Prostate gland (tissue), 2 donors: ENCODE results near the gene ENOX1. TPM values are rescaled to one million over a fixed set of nuclear protein-coding genes. Genes with fewer than 3 reads are reported as not detected.
"Not testable (repeated sequence)": the region's sequence is repeated elsewhere in the genome, so short reads cannot be mapped to it uniquely, and the experiment has no call there.

Experiments
- DNase-seq: peaks from one replicate; pipeline ENCODE4 v3.0.0-alpha.2; 2019; ENCODE audit warnings: low spot score
- H3K27ac ChIP-seq, 2 donors: fragments of 200-600 bp; sonication (generic); 2 replicates each; pipeline ENCODE4 v1.5.1; 2017 to 2019
- H3K27me3 ChIP-seq: fragments of 200-600 bp; sonication (generic); replicated peaks from 2 replicates; pipeline ENCODE4 v1.5.1; 2019; ENCODE audit not compliant: insufficient read depth
- H3K36me3 ChIP-seq, 2 donors: fragments of 200-600 bp; sonication (generic); 1 replicate in 1 of 2; 2 replicates in 1 of 2; pipeline versions ENCODE4 v1.5.1 to v1.8.1; 2017 to 2019
- H3K4me1 ChIP-seq: fragments of 200-600 bp; sonication (generic); replicated peaks from 2 replicates; pipeline ENCODE4 v1.5.1; 2019
- H3K4me3 ChIP-seq, 2 donors: fragments of 200-600 bp; sonication (generic); 2 replicates each; pipeline ENCODE4 v1.5.1; 2017 to 2019
- H3K9me3 ChIP-seq: fragments of 200-600 bp; sonication (generic); 2 replicates; pipeline ENCODE4 v1.5.1; 2017
- POLR2A ChIP-seq: fragments of 450-650 bp; IDR thresholded peaks from one replicate; pipeline ENCODE4 v1.6.1; 2016; ENCODE audit warnings: antibody characterized with exemption, mild to moderate bottlenecking
- POLR2AphosphoS5 ChIP-seq: sonication (generic); formaldehyde crosslinking; IDR thresholded peaks from one replicate; pipeline ENCODE4 v1.6.1; 2017; ENCODE audit warnings: antibody characterized with exemption
- WGBS: methylation state at CpG from one replicate; pipeline ENCODE4 v1.1.5; 2018; 5-methylcytosine and 5-hydroxymethylcytosine counted together
- intact Hi-C: fragments of 100-400 bp; cut with DNase I; formaldehyde crosslinking; loops from one replicate; pipeline ENCODE4 v1.14.2; 2022
- total RNA-seq, 2 donors: library from RNA; depleted of rRNA; stranded (reverse); fragments of >200 nt; gene quantifications; one replicate each; pipeline ENCODE4 v1.1.0, GENCODE V29; 2016
- TF ChIP-seq, protein P1 (sequence below), 4 experiments: fragments of 200-600 bp in 2 of 4; fragments of 450-650 bp in 2 of 4; sonication (generic) in 2 of 4; IDR thresholded peaks; 1 replicate in 3 of 4; 2 replicates in 1 of 4; pipeline ENCODE4 v1.5.1; 2016 to 2019; ENCODE audit warnings: antibody characterized with exemption in 4 of 4, mild to moderate bottlenecking in 2 of 4, moderate library complexity in 2 of 4

ENOX1 gene
- 1 to 10 TPM; 4.5 to 5.3 TPM for total RNA-seq

DNA sequence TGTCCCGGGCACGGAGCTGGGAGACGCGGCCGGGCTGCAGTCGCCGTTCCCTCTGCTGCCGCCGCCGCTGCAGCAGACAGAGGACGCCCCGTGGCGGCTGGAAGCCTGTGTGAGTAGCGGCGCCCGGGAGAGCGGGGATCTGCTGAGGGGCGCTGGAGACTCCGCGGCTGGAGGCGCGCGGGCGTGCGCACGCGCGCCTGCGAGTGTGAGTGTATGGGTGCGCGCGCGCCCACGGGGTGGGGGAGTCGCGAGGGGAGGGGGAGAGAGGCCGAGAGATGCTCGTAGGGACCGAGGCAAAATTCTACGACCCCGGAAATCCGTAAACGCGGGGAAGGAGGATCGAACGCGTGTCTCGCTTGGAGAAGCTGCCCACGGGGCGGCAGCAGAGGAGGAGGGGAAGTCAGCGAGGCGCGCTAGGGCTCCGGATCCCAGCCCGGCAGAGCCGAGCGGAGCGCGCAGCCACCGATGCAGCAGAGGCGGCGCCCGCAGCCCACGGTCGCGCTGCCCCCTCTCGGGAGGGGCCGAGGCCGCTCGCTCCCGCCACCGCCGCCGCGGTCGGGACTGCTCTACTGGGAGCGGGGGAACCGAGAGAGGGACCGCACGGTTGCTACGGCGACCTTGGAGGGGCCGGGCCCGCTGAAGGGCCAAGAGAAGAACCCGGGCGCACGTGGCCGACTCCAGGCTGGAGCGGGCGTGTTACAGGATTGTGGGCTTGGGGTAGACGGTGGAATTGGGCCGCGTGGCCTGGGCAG lies at the start of gene ENOX1:
ENOX1 (minus strand) TSS at position 207 of the 752 bp plus-strand sequence.
- no peaks in the 10 kb centered on the region for H3K4me1 ChIP-seq
- no peaks in the 10 kb centered on the region for H3K27me3 ChIP-seq
- DNase-seq = peak; percentile 62
- intact Hi-C loops = loop anchor here (5.0 to 10.0 kb wide), 5 partner anchors 242 to 700 kb away; no protein-coding TSS in a partner anchor
- WGBS = under 1% methylated on average over 89 of the region's 93 CpGs
- H3K9me3 ChIP-seq = no peaks in the 10 kb centered on the region
- H3K4me3 ChIP-seq = peak within 1 kb of the TSS; percentile 66 to 72
- TF ChIP-seq POLR2A (no peak), POLR2AphosphoS5 (peak; percentile 23)
- TF ChIP-seq, protein P1, sequence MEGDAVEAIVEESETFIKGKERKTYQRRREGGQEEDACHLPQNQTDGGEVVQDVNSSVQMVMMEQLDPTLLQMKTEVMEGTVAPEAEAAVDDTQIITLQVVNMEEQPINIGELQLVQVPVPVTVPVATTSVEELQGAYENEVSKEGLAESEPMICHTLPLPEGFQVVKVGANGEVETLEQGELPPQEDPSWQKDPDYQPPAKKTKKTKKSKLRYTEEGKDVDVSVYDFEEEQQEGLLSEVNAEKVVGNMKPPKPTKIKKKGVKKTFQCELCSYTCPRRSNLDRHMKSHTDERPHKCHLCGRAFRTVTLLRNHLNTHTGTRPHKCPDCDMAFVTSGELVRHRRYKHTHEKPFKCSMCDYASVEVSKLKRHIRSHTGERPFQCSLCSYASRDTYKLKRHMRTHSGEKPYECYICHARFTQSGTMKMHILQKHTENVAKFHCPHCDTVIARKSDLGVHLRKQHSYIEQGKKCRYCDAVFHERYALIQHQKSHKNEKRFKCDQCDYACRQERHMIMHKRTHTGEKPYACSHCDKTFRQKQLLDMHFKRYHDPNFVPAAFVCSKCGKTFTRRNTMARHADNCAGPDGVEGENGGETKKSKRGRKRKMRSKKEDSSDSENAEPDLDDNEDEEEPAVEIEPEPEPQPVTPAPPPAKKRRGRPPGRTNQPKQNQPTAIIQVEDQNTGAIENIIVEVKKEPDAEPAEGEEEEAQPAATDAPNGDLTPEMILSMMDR (IDR thresholded peaks at IDR 0.05) = peak in 1 of 4 experiments; percentile 37
- H3K36me3 ChIP-seq = no peaks in the 10 kb centered on the region
- H3K27ac ChIP-seq = peak within 1 kb of the TSS; percentile 78 to 80

DNA sequence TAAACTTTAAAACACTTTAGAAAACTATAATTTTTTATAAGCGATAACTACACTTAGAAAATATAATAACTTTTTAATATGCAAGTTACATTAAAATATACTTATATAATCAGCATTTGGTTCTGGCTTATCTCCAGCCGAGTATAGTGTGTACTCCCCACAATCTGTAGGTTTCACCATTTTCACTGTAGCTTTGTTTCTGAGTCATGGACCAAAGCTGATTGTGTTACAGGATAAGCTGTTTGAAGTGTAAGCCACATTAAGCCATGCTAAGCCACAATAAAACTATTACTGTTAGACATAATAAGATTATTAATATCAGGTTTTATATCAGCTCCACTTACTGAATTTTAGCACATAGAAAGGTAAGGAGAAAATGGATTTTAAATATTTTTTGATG lies 48.9 kb upstream of the ENOX1 start:
- no peak for DNase-seq
- H3K4me3 ChIP-seq = no peak overlapping the region
- no peaks in the 10 kb centered on the region for H3K36me3 ChIP-seq
- 88% methylated on average over 2 of the region's 2 CpGs for WGBS
- H3K9me3 ChIP-seq = no peaks in the 10 kb centered on the region
- intact Hi-C loops = no loop called here
- no peaks in the 10 kb centered on the region for H3K4me1 ChIP-seq
- TF ChIP-seq, protein P1 (IDR thresholded peaks at IDR 0.05) = no peak
- TF ChIP-seq POLR2A = no peak
- no peak for TF ChIP-seq POLR2AphosphoS5
- no peaks in the 10 kb centered on the region for H3K27me3 ChIP-seq
- no peak overlapping the region for H3K27ac ChIP-seq

DNA sequence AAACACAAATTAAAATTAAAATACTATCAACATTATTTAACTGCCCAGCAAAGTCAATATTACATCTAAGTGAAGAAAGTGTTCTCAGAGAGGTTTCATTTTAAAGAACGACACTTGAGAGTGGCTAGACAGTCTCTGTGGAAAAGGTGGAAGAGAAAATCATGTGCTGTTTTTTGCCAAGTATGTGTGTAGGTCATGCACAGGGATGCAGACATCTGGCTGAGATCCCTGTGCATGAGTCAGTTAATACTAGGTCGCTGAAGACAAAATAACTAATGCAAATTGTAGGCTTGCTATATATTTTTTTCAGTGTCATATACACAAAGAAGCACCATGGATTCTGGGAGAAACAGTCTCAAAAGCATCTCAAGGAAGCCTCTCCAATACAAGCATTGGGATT lies 44.3 kb upstream of the ENOX1 start:
- H3K9me3 ChIP-seq = no peaks in the 10 kb centered on the region
- TF ChIP-seq POLR2AphosphoS5 (no peak), POLR2A (no peak)
- TF ChIP-seq, protein P1 (IDR thresholded peaks at IDR 0.05) = no peak
- DNase-seq = no peak
- no peaks in the 10 kb centered on the region for H3K4me1 ChIP-seq
- intact Hi-C loops = no loop called here
- no peak overlapping the region for H3K27ac ChIP-seq
- WGBS = 59% methylated on average over 2 of the region's 2 CpGs
- no peaks in the 10 kb centered on the region for H3K36me3 ChIP-seq
- H3K4me3 ChIP-seq = no peak overlapping the region
- no peaks in the 10 kb centered on the region for H3K27me3 ChIP-seq

DNA sequence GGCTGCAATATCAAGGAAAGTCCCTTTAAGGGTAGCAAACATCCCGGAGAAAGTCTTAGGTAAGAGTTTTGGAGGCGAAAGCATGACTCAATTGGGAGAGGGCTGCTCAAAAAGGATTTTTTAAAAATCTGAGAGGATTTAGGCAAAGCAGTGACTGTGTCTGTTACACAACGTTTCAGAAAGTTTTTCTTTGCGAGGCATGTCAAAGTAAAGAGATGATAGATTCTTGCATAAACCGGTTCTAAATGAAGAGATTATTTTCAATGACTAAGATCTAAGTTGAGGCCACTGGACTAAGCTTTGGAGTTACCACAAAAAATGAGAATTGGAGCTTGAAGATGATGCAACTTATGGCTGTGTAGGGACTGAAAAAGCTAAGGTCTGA lies 43.7 kb upstream of the ENOX1 start:
- Histone ChIP-seq H3K9me3 (no peaks in the 10 kb centered on the region), H3K4me3 (no peak overlapping the region), H3K27ac (no peak overlapping the region), H3K27me3 (no peaks in the 10 kb centered on the region), H3K36me3 (no peaks in the 10 kb centered on the region), H3K4me1 (no peaks in the 10 kb centered on the region)
- no peak for DNase-seq
- TF ChIP-seq, protein P1 (IDR thresholded peaks at IDR 0.05) = no peak
- TF ChIP-seq POLR2AphosphoS5 (no peak), POLR2A (no peak)
- intact Hi-C loops = no loop called here
- 65% methylated on average over 5 of the region's 5 CpGs for WGBS

DNA sequence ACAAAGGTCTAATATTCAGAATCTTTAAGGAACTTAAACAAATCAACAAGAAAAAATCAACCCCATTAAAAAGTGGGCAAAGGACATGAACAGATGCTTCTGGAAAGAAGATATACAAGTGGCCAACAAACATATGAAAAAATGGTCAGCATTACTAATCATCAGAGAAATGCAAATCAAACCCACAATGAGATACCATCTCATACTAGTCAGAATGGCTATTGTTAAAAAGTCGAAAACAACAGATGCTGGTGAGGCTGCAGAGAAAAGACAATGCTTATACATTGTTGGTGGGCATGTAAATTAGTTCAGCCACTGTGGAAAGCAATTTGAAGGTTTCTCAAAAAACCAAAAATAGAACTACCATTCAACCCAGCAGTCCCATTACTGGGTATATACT lies 37.9 kb upstream of the ENOX1 start:
- H3K4me3 ChIP-seq, H3K9me3 ChIP-seq, DNase-seq, H3K36me3 ChIP-seq, H3K27ac ChIP-seq, H3K4me1 ChIP-seq, H3K27me3 ChIP-seq, intact Hi-C loops: not testable (repeated sequence)
- 100% methylated on average over 1 of the region's 1 CpG for WGBS
